Measurements from ENCODE around the gene DIP2A. TPM values are rescaled to one million over a fixed set of nuclear protein-coding genes. Genes with fewer than 3 reads are reported as not detected.

DIP2A gene
- total RNA-seq, 1 experiment from 2014 or later, result 14.6 TPM

- in situ Hi-C loops (cut with HindIII; ENCODE audit: low pct_unique_long_range_greater_than_20kb, low sequenced_read_pairs), result no loop called here
These were observed 9.6 kb downstream of the DIP2A start for GRCh38 chr21:46468108-46468774.

GRCh38 chr21:46469275-46469674 is 10.6 kb downstream of the DIP2A start:
- in situ Hi-C loops (cut with HindIII; ENCODE audit: low pct_unique_long_range_greater_than_20kb, low sequenced_read_pairs), result no loop called here
- DNase-seq (ENCODE audit: low read depth), result no peak

More at GRCh38 chr21:46468108-46468774, 9.6 kb downstream of the DIP2A start:
- DNase-seq (ENCODE audit: low read depth), result no peak

- in situ Hi-C loops (cut with HindIII; ENCODE audit: low pct_unique_long_range_greater_than_20kb, low sequenced_read_pairs), result no loop called here
- DNase-seq (ENCODE audit: low read depth), result no peak
These were observed 12.8 kb downstream of the DIP2A start for GRCh38 chr21:46471514-46471913.

- in situ Hi-C loops (cut with HindIII; ENCODE audit: low pct_unique_long_range_greater_than_20kb, low sequenced_read_pairs), result no loop called here
These were observed 13.6 kb downstream of the DIP2A start for GRCh38 chr21:46472246-46472645.

GRCh38 chr21:46474382-46474781 is 15.7 kb downstream of the DIP2A start:
- in situ Hi-C loops (cut with HindIII; ENCODE audit: low pct_unique_long_range_greater_than_20kb, low sequenced_read_pairs), result no loop called here

More at GRCh38 chr21:46472246-46472645, 13.6 kb downstream of the DIP2A start:
- DNase-seq (ENCODE audit: low read depth), result no peak

GRCh38 chr21:46475296-46475695 is 16.6 kb downstream of the DIP2A start:
- in situ Hi-C loops (cut with HindIII; ENCODE audit: low pct_unique_long_range_greater_than_20kb, low sequenced_read_pairs), result no loop called here

More at GRCh38 chr21:46474382-46474781, 15.7 kb downstream of the DIP2A start:
- no peak for DNase-seq (ENCODE audit: low read depth)

GRCh38 chr21:46477765-46478164 is 19.1 kb downstream of the DIP2A start:
- in situ Hi-C loops (cut with HindIII; ENCODE audit: low pct_unique_long_range_greater_than_20kb, low sequenced_read_pairs), result no loop called here
- no peak for DNase-seq (ENCODE audit: low read depth)

More at GRCh38 chr21:46475296-46475695, 16.6 kb downstream of the DIP2A start:
- DNase-seq (ENCODE audit: low read depth), result no peak

- no peak for DNase-seq (ENCODE audit: low read depth)
- in situ Hi-C loops (cut with HindIII; ENCODE audit: low pct_unique_long_range_greater_than_20kb, low sequenced_read_pairs), result no loop called here
These were observed 20.2 kb downstream of the DIP2A start for GRCh38 chr21:46478910-46479309.

- no peak for DNase-seq (ENCODE audit: low read depth)
- in situ Hi-C loops (cut with HindIII; ENCODE audit: low pct_unique_long_range_greater_than_20kb, low sequenced_read_pairs), result no loop called here
These were observed 21.8 kb downstream of the DIP2A start for GRCh38 chr21:46480466-46480865.

- DNase-seq (ENCODE audit: low read depth), result no peak
- in situ Hi-C loops (cut with HindIII; ENCODE audit: low pct_unique_long_range_greater_than_20kb, low sequenced_read_pairs), result no loop called here
These were observed 23.6 kb downstream of the DIP2A start for GRCh38 chr21:46482225-46482845.

- DNase-seq (ENCODE audit: low read depth), result no peak
- in situ Hi-C loops (cut with HindIII; ENCODE audit: low pct_unique_long_range_greater_than_20kb, low sequenced_read_pairs), result no loop called here
These were observed 24.1 kb downstream of the DIP2A start for GRCh38 chr21:46482846-46483231.

GRCh38 chr21:46483300-46484295 is 24.9 kb downstream of the DIP2A start:
- in situ Hi-C loops (cut with HindIII; ENCODE audit: low pct_unique_long_range_greater_than_20kb, low sequenced_read_pairs), result no loop called here
- no peak for DNase-seq (ENCODE audit: low read depth)

GRCh38 chr21:46486481-46487126 is 27.9 kb downstream of the DIP2A start:
- in situ Hi-C loops (cut with HindIII; ENCODE audit: low pct_unique_long_range_greater_than_20kb, low sequenced_read_pairs), result no loop called here
- no peak for DNase-seq (ENCODE audit: low read depth)

- no peak for DNase-seq (ENCODE audit: low read depth)
- in situ Hi-C loops (cut with HindIII; ENCODE audit: low pct_unique_long_range_greater_than_20kb, low sequenced_read_pairs), result no loop called here
These were observed 30.5 kb downstream of the DIP2A start for GRCh38 chr21:46489162-46489663.

- in situ Hi-C loops (cut with HindIII; ENCODE audit: low pct_unique_long_range_greater_than_20kb, low sequenced_read_pairs), result no loop called here
- DNase-seq (ENCODE audit: low read depth), result no peak
These were observed 31.1 kb downstream of the DIP2A start for GRCh38 chr21:46489800-46490199.

GRCh38 chr21:46491553-46491952 is 32.9 kb downstream of the DIP2A start:
- in situ Hi-C loops (cut with HindIII; ENCODE audit: low pct_unique_long_range_greater_than_20kb, low sequenced_read_pairs), result no loop called here
- DNase-seq (ENCODE audit: low read depth), result no peak

- in situ Hi-C loops (cut with HindIII; ENCODE audit: low pct_unique_long_range_greater_than_20kb, low sequenced_read_pairs), result no loop called here
- no peak for DNase-seq (ENCODE audit: low read depth)
These were observed 34.2 kb downstream of the DIP2A start for GRCh38 chr21:46492851-46493250.

- DNase-seq (ENCODE audit: low read depth), result no peak
- in situ Hi-C loops (cut with HindIII; ENCODE audit: low pct_unique_long_range_greater_than_20kb, low sequenced_read_pairs), result no loop called here
These were observed 35.1 kb downstream of the DIP2A start for GRCh38 chr21:46493828-46494227.
